Sigmoid colon (tissue), 7 donors: ENCODE measurements around the gene P4HB. TPM values are rescaled to one million over a fixed set of nuclear protein-coding genes. Genes with fewer than 3 reads are reported as not detected.

ENCODE experiments used
- DNase-seq: peaks from one replicate; pipeline ENCODE4 v3.0.0-alpha.2; 2019
- H3K27ac ChIP-seq, 4 donors: fragments of 200-600 bp; sonication (generic); one replicate each; pipeline ENCODE4 v1.5.1; 2016 to 2019; ENCODE audit warnings: mild to moderate bottlenecking in 1 of 4
- H3K27me3 ChIP-seq, 3 donors: fragments of 200-600 bp; sonication (generic); one replicate each; pipeline ENCODE4 v1.5.1; 2019; ENCODE audit warnings: mild to moderate bottlenecking in 1 of 3
- H3K36me3 ChIP-seq, 4 donors: fragments of 200-600 bp; sonication (generic); one replicate each; pipeline ENCODE4 v1.5.1; 2016 to 2019
- H3K4me1 ChIP-seq, 4 donors: fragments of 200-600 bp; sonication (generic); one replicate each; pipeline ENCODE4 v1.5.1; 2017 to 2019
- H3K4me3 ChIP-seq, 4 donors: fragments of 200-600 bp; sonication (generic); one replicate each; pipeline ENCODE4 v1.5.1; 2017 to 2019; ENCODE audit warnings: mild to moderate bottlenecking in 2 of 4, moderate library complexity in 1 of 4
- H3K9me3 ChIP-seq, 4 donors: fragments of 200-600 bp in 3 of 4; sonication (generic) in 3 of 4; one replicate each; pipeline versions ENCODE4 v1.5.1 to v1.6.1; 2013 to 2019
- CTCF ChIP-seq, 4 experiments: fragments of 450-650 bp in 3 of 4; fragments of 200-600 bp in 1 of 4; IDR thresholded peaks; one replicate each; pipeline ENCODE4 v1.5.1; 2016 to 2019; ENCODE audit warnings: antibody characterized with exemption in 4 of 4, mild to moderate bottlenecking in 3 of 4, moderate library complexity in 2 of 4
- EP300 ChIP-seq, 4 donors: sonication (generic); formaldehyde crosslinking; IDR thresholded peaks; one replicate each; pipeline ENCODE4 v1.6.1; 2017; ENCODE audit warnings: antibody characterized with exemption in 4 of 4
- POLR2A ChIP-seq, 2 donors: fragments of 450-650 bp; IDR thresholded peaks; one replicate each; pipeline ENCODE4 v1.6.1; 2016; ENCODE audit warnings: antibody characterized with exemption in 2 of 2, mild to moderate bottlenecking in 2 of 2, moderate library complexity in 2 of 2
- POLR2AphosphoS5 ChIP-seq, 4 donors: sonication (generic); formaldehyde crosslinking; IDR thresholded peaks; one replicate each; pipeline ENCODE4 v1.6.1; 2017; ENCODE audit warnings: antibody characterized with exemption in 4 of 4
- WGBS, 2 donors: extraction: QIAGEN DNeasy Blood & Tissue Kit; methylation state at CpG; one replicate each; pipeline ENCODE4 v1.1.7; 2013; 5-methylcytosine and 5-hydroxymethylcytosine counted together
- intact Hi-C: fragments of 100-400 bp; cut with DNase I; formaldehyde crosslinking; loops from one replicate; pipeline ENCODE4 v1.15.1; 2023
- polyA plus RNA-seq, 3 donors: library from polyadenylated mRNA; stranded (reverse); fragments of 200-250 nt; gene quantifications; one replicate each; pipeline ENCODE4 v1.2.3, GENCODE V29; 2013
- total RNA-seq, 4 donors: library from RNA; depleted of rRNA; stranded (reverse); fragments of >200 nt; gene quantifications; one replicate each; pipeline ENCODE4 v1.1.0, GENCODE V29; 2016
- donor health status: healthy with polysubstance abuse.
- donor health status: Bipolar disorder and iron deficiency.
- donor health status: healthy.

The P4HB gene
- total and polyA plus RNA-seq, 7 donors = 153 to 750 (median 237) TPM

- H3K36me3 ChIP-seq = peaks cover 24 to 64% (median 28%) of the 10 kb centered on the region in 4 donors
- no peak overlapping the region for H3K27ac ChIP-seq
- no peak overlapping the region for H3K4me3 ChIP-seq
- no peaks in the 10 kb centered on the region for H3K27me3 ChIP-seq
- no peak for TF ChIP-seq POLR2A (IDR thresholded peaks at IDR 0.05)
- no peak for TF ChIP-seq POLR2AphosphoS5 (IDR thresholded peaks at IDR 0.05)
- no peak for TF ChIP-seq CTCF (IDR thresholded peaks at IDR 0.05)
- TF ChIP-seq EP300 (IDR thresholded peaks at IDR 0.05) = no peak
- no peak for DNase-seq
- H3K9me3 ChIP-seq = no peaks in the 10 kb centered on the region
- 93 to 94% methylated on average over 9 of the region's 9 CpGs for WGBS, 2 donors
- intact Hi-C loops = loop anchor here (2.0 kb wide), 1 partner anchor 19 kb away; the partner anchor contains the start of gene ARHGDIA
- H3K4me1 ChIP-seq = peaks cover 0 to 32% (median 26%) of the 10 kb centered on the region in 4 donors
Observed at GRCh38 chr17:81889602-81890001, 29.3 kb upstream of the P4HB start.

GRCh38 chr17:81888988-81889595 lies 28.8 kb upstream of the P4HB start:
- no peak overlapping the region for H3K27ac ChIP-seq
- H3K36me3 ChIP-seq = peaks cover 24 to 64% (median 28%) of the 10 kb centered on the region in 4 donors
- no peaks in the 10 kb centered on the region for H3K9me3 ChIP-seq
- intact Hi-C loops = no loop called here
- H3K4me3 ChIP-seq = no peak overlapping the region
- 88 to 92% methylated on average over 16 of the region's 16 CpGs for WGBS, 2 donors
- peak; percentile 68 for DNase-seq
- no peak for TF ChIP-seq POLR2A (IDR thresholded peaks at IDR 0.05)
- no peaks in the 10 kb centered on the region for H3K27me3 ChIP-seq
- peaks cover 0 to 32% (median 26%) of the 10 kb centered on the region in 4 donors for H3K4me1 ChIP-seq

GRCh38 chr17:81888105-81888987 lies 28.0 kb upstream of the P4HB start:
- peaks cover 24 to 66% (median 28%) of the 10 kb centered on the region in 4 donors for H3K36me3 ChIP-seq
- no peak overlapping the region for H3K4me3 ChIP-seq
- H3K27me3 ChIP-seq = no peaks in the 10 kb centered on the region
- 96 to 97% methylated on average over 44 of the region's 44 CpGs for WGBS, 2 donors
- no peaks in the 10 kb centered on the region for H3K9me3 ChIP-seq
- TF ChIP-seq POLR2AphosphoS5 (IDR thresholded peaks at IDR 0.05) (no peak), EP300 (IDR thresholded peaks at IDR 0.05) (no peak), CTCF (IDR thresholded peaks at IDR 0.05) (no peak), POLR2A (IDR thresholded peaks at IDR 0.05) (no peak)
- no peak overlapping the region for H3K27ac ChIP-seq
- peaks cover 0 to 32% (median 26%) of the 10 kb centered on the region in 4 donors for H3K4me1 ChIP-seq
- no peak for DNase-seq
- intact Hi-C loops = no loop called here

- intact Hi-C loops = no loop called here
- H3K4me1 ChIP-seq = peaks cover 0 to 16% (median 16%) of the 10 kb centered on the region in 4 donors
- no peaks in the 10 kb centered on the region for H3K27me3 ChIP-seq
- no peak for DNase-seq
- H3K9me3 ChIP-seq = no peaks in the 10 kb centered on the region
- H3K4me3 ChIP-seq = no peak overlapping the region
- TF ChIP-seq EP300 (IDR thresholded peaks at IDR 0.05) (no peak), POLR2A (IDR thresholded peaks at IDR 0.05) (no peak), POLR2AphosphoS5 (IDR thresholded peaks at IDR 0.05) (no peak), CTCF (IDR thresholded peaks at IDR 0.05) (no peak)
- H3K27ac ChIP-seq = no peak overlapping the region
- WGBS, 2 donors = 92% methylated on average over 11 of the region's 11 CpGs
- peaks cover 24 to 67% (median 32%) of the 10 kb centered on the region in 4 donors for H3K36me3 ChIP-seq
Observed at GRCh38 chr17:81885869-81886548, 25.7 kb upstream of the P4HB start.

- Histone ChIP-seq H3K27ac (no peak overlapping the region), H3K27me3 (no peaks in the 10 kb centered on the region), H3K4me1 (peaks cover 0 to 12% (median 11%) of the 10 kb centered on the region in 4 donors), H3K4me3 (no peak overlapping the region), H3K9me3 (no peaks in the 10 kb centered on the region), H3K36me3 (peaks cover 24 to 68% (median 32%) of the 10 kb centered on the region in 4 donors)
- 87 to 91% methylated on average over 10 of the region's 10 CpGs for WGBS, 2 donors
- no peak for DNase-seq
- TF ChIP-seq POLR2A (IDR thresholded peaks at IDR 0.05) = no peak
- no peak for TF ChIP-seq EP300 (IDR thresholded peaks at IDR 0.05)
- no peak for TF ChIP-seq CTCF (IDR thresholded peaks at IDR 0.05)
- TF ChIP-seq POLR2AphosphoS5 (IDR thresholded peaks at IDR 0.05) = no peak
- intact Hi-C loops = no loop called here
Observed at GRCh38 chr17:81885454-81885853, 25.1 kb upstream of the P4HB start.
